Measurements from ENCODE around the gene SLC6A6.

SLC6A6 gene

DNA sequence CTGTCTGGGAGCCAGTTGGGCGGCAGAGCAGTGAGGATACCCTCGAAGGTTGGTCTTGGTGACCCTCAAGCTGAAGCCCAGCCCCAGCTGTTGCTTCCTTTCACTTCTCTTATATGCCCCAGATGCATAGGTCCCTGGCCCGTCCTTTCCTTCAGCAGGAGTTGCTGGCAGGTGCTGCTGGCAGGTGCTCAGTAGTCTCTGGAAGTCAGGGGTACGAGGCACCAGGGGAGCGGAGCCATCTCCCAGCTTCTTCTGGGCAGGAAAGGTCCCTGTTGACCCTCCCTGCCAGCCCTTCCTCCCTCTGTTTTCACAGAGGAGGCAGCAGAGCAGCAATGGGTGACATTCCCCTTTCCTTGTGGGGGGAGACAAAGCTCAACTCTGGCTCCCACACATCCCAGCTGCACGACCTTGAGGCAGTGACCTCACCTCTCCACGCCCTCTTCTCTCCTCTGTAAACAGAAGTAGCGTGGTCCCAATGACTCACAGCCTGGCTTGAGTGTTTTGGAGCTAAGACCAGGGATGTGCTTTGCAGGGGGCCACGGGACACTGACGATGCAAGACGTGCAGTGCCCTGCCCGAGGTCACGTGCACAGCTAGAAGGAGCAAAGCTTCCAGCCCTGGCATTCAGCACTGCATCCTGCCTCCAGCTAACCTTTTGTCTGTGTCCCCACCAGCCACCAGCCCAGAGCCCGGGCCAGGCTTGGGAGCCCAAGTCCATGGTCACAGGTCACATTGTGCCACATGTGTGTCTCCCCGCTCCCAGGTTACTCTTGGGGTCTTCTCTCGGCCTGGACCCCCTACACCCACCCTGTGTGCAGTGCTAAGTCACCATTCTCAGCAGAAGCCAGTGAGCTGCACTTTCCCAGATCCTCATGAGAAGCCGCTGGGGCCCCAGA lies 49.7 kb downstream of the SLC6A6 start:
- peak in 14 of 58 donors; percentile 18 to 70 (median 50) for DNase-seq

DNA sequence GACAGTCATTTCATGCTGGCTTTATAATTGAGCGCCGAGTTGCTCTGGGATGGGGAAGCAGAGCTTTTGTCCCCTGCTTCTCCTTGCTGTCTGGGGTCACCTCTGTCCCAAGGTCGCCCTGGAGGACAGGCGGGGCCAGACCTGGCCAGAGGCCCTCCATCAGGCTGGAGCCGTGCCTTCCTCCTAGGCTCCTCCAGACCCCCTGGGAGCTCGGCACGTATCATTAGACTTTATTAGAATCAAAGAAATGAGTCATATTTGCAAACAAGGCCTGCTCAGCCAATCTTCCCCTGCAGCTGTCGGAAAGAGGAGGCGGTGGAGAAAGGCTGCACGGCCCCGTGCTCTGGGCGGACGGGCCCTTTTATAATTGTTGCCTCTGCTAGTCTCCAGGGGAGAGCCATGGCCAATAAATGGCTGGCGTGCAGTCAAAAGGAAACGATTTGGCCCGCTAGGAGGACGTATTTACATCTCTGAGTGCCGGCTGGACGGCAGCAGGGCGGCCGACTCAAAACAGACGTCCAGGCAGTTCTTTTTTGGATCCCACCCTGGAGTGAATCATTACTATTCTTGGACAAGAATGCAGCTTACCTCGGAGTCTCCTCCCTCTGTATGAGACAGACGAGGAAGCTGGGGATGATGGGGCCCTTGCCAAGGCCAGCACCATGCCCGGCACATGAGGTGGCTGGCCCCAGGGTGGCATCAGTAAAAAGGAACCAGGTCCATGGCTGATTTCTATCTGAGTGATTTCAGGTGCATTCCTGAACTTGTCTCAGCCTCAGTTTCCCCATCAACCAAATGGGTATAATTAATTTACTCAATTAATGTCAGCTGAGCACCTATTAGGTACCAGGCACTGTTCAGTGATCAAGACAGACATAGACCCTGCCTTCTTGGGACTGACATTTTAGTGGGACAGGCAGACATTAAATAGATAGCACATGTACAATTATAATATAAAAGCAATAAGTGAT lies 50.6 kb downstream of the SLC6A6 start:
- DNase-seq: peak in 56 of 58 donors; percentile 32 to 89 (median 72)

DNA sequence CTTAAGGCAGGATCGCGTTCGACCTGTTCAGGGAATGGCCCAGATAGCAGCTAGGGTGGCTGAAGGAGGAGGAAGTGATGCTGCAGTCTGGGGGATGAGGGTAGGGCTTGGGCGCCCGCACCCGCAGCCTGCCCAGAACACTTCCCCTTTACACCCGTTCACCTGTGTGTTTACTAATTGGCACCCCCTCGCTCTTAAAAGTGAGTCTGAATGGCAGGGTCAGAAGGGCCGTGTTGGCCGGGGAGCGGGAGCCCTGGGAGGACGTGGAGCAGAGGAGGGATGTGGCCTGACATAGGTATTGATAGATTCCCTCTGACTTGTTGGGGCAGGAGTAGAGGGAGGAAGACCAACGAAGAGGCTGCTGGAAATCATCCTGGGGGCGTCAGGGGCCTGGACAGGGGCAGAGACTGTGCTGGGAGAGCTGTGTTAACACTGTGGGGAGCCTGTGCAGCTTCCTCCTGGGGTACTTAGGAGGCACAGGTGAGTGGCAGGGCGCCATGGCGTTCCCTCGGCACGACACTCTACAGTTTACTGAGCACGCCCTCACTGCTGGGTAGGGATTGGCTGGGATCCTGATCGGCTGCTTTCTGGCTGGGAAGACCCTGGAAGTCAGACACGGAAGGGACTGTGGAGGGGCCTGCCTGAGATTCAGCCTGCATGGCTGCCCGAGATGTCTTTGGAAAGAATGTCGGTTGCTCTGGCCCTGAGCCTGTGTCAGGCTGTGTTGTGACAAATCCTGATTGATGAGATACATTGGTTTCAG lies 51.7 kb downstream of the SLC6A6 start:
- DNase-seq: peak in 5 of 58 donors; percentile 11 to 26 (median 13)

- DNase-seq: peak in 1 of 58 donors; percentile 12
Observed at GRCh38 chr3:14454639-14455310, 52.4 kb downstream of the SLC6A6 start.

GRCh38 chr3:14455571-14456317 lies 53.3 kb downstream of the SLC6A6 start:
- peak in 13 of 58 donors; percentile 16 to 42 (median 30) for DNase-seq

DNA sequence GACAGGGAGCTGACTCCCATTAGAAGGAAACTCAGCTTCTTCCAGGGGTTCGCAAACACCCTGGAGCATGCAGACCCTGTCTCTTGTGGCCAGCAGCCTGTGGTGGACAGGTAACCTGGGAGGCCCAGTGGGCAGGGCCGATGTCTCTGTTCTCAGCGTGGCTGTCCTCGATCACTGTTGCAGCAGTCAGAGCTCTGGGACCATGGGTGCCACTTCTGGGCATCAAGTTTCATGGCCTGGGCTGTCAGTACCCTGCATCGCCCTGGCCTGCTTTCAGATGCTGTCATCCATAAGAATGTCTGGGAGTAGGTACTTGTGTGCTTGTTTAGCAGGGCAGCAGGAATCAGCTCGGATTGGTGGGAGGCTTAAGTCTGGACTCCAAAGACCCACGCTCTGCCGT lies 54.4 kb downstream of the SLC6A6 start:
- DNase-seq: no peak

- DNase-seq: no peak
Observed at GRCh38 chr3:14457481-14457880, 55.1 kb downstream of the SLC6A6 start.

GRCh38 chr3:14457999-14458398 lies 55.6 kb downstream of the SLC6A6 start:
- no peak for DNase-seq

- no peak for DNase-seq
Observed at GRCh38 chr3:14458434-14459275, 56.2 kb downstream of the SLC6A6 start.

DNA sequence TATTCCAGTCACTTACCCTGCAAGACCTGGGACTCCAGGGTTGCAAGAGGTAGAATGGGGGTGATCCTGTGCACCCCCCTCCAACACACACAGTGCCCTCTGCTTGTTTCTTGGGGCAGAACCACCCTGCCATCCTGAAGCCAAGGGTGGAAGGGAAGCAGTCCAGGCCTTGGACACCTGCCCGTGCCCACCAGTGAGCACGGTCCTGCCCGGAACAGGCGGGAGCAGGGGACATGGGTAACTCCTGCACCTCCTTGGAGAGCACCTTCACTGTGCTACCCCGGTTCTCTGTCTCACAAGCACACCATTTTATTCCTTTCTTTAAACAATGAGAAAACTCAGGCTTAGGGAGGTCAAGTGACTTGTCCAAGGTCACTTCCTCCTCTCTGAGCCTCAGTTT lies 57.0 kb downstream of the SLC6A6 start:
- no peak for DNase-seq

- no peak for DNase-seq
Observed at GRCh38 chr3:14459787-14460186, 57.4 kb downstream of the SLC6A6 start.

DNA sequence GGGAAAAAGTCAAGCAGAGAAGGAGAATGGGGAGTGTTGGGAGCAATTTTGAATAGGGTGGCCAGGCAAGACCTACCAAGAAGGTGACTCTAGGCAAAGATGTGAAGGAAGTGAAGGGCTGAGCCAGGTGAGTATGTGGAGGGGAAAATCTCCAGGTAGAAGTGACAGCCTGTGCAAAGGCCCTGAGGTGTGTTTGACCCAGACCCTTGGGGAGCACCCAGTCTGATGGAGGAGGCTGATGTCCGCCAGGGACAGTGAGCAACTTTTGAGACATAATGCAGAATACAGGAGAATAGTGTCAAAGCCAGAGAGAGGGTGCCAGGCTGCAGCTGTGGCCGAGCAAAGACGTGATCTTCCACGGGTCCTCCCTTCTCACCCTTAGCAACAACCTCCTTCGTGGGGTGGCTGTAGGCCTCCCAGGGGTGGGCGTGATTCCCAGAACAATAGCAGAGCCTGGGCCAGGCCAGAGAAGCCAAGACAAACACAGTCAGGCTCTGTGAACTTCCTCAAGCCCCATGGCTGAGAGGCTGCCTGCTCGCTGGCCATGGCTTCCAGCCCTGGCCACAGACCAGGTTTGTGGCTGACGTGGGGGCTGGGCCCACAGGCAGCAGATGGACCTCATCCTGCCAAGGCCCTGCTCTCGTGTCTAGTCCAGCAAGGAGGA lies 58.1 kb downstream of the SLC6A6 start:
- peak in 52 of 58 donors; percentile 13 to 82 (median 59) for DNase-seq

DNA sequence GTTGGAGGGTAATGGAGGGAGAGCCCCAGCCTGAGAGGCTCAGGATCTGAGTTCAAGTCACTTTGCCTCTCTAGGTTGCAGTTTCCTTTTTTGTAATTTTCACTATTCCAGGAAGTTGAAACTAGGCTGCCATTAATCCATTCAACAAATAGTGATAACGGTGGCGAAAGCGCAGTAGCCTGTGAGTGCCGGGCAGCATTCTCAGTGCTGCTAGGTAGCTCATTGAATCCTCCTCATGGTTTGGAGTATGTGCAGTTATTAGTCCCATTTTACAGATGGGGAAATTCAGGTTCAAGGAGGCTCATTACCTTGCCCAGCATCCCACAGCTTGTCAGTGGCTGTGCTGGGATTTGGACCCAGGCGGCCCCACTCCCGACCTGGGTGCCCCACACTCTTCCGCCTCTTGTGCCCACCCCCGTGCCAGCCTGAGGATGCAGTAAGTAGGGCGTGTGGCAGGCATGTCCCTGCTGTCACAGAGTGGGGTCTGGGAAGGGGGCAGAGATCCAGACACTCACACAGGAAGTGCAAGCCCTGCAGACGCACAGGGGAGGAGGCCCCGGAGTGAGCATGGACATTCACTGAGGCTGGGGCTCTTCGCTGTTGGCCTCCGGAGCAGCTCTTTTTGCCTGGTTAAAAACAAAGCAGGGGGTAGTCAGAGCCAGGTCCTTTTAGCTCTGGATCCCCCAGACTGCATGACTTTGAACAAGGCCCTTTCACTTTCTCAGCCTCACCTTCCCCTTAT lies 58.8 kb downstream of the SLC6A6 start:
- DNase-seq: no peak

DNA sequence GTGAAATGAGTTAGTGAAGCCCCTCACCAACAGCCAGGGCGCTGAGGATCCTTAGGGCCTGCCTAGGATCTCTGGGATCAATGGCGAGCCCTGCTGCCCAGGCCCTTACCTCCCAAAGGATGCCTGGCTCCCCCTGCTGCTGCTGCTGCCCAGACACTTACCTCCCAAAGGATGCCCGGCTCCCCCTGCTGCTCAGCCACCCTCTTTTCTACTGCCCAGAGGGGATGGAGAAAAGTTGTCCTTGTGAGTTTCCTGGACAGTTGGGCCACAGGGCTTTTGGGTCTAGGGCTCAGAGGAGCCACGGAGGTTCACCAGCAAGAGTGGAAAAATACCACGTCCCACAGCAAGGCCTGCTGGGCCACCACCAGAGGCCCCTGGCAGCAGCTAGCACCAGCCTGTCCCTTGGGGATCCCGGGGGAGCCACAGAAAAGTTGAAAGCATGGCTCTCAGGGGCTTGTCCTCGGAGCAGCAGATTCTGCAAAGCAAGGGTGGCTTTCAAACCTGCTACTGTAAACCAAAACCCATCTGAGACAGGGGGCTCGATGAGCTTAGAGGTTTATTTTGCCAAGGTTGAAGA lies 59.4 kb downstream of the SLC6A6 start:
- DNase-seq: peak in 40 of 58 donors; percentile 11 to 65 (median 34)

GRCh38 chr3:14462738-14463137 lies 60.3 kb downstream of the SLC6A6 start:
- no peak for DNase-seq

GRCh38 chr3:14463330-14464140 lies 61.1 kb downstream of the SLC6A6 start:
- no peak for DNase-seq
